Activated B cell treated with CpG ODN at 0.5 μM for 24 hours (primary cell): Measurements from ENCODE around the gene FBXO2. TPM values are rescaled to one million over a fixed set of nuclear protein-coding genes. Genes with fewer than 3 reads are reported as not detected.

Experiments
- ATAC-seq: fragments of 200-7000 bp; cut with Tn5 transposase; one replicate; pipeline ENCODE4 v1.10.0; 2021; ENCODE audit warnings: low read depth, mild to moderate bottlenecking, moderate library complexity
- CTCF ChIA-PET: fragments of 350-600 bp; sonication (Branson Sonifier 250); formaldehyde crosslinking; loops from one replicate; lab custom pipeline; 2021; ENCODE audit warnings: antibody characterized with exemption; lab: Charles Lee
- POLR2A ChIA-PET: fragments of 350-600 bp; sonication (Branson Sonifier 250); formaldehyde crosslinking; loops from one replicate; lab custom pipeline; 2021; ENCODE audit warnings: antibody characterized with exemption; lab: Charles Lee
- DNase-seq: peaks from one replicate; pipeline ENCODE4 v3.0.0; 2022
- H3K27ac Mint-ChIP-seq: one replicate; pipeline ENCODE4 v1.8.0; 2020; ENCODE audit warnings: mixed read lengths
- H3K27me3 Mint-ChIP-seq: one replicate; pipeline ENCODE4 v1.8.0; 2021; ENCODE audit warnings: mixed read lengths
- H3K36me3 Mint-ChIP-seq: one replicate; pipeline ENCODE4 v1.8.0; 2021; ENCODE audit warnings: low read depth, mixed read lengths
- H3K4me1 Mint-ChIP-seq: one replicate; pipeline ENCODE4 v1.8.0; 2021; ENCODE audit warnings: mixed read lengths
- H3K4me3 Mint-ChIP-seq: one replicate; pipeline ENCODE4 v1.8.0; 2020; ENCODE audit warnings: mild to moderate bottlenecking, mixed read lengths
- H3K9me3 Mint-ChIP-seq: one replicate; pipeline ENCODE4 v1.8.0; 2020; ENCODE audit warnings: mixed read lengths
- CTCF ChIP-seq: fragments of 200-600 bp; IDR thresholded peaks from one replicate; pipeline ENCODE4 v1.8.0; 2022; ENCODE audit warnings: antibody characterized with exemption, mild to moderate bottlenecking
- intact Hi-C: fragments of 100-400 bp; cut with micrococcal nuclease; formaldehyde crosslinking; loops from one replicate; pipeline ENCODE4 v1.15.1; 2024
- total RNA-seq: library from RNA; stranded (reverse); gene quantifications from 2 replicates; pipeline ENCODE4 v1.2.3, GENCODE V29; 2022

The FBXO2 gene
- total RNA-seq, 1 donor from 2014 or later = 4.2 TPM

GRCh38 chr1:11617314-11617713 lies 36.9 kb downstream of the FBXO2 start:
- ChIA-PET CTCF (no interaction called here), POLR2A (no interaction called here)
- TF ChIP-seq CTCF = no peak
- ATAC-seq (no peak), DNase-seq (no peak)
- Mint-ChIP-seq H3K27ac (no peak overlapping the region), H3K27me3 (peaks cover 3% of the 10 kb centered on the region), H3K36me3 (no peaks in the 10 kb centered on the region), H3K9me3 (no peaks in the 10 kb centered on the region), H3K4me3 (no peak overlapping the region), H3K4me1 (no peaks in the 10 kb centered on the region)
- intact Hi-C loops = no loop called here

- intact Hi-C loops = no loop called here
- ATAC-seq = no peak
- H3K9me3 Mint-ChIP-seq = no peaks in the 10 kb centered on the region
- no peaks in the 10 kb centered on the region for H3K4me1 Mint-ChIP-seq
- DNase-seq = no peak
- H3K27me3 Mint-ChIP-seq = peaks cover 2% of the 10 kb centered on the region
- CTCF ChIA-PET = no interaction called here
- H3K4me3 Mint-ChIP-seq = no peak overlapping the region
- no peaks in the 10 kb centered on the region for H3K36me3 Mint-ChIP-seq
- POLR2A ChIA-PET = no interaction called here
- no peak overlapping the region for H3K27ac Mint-ChIP-seq
- TF ChIP-seq CTCF = no peak
Observed at GRCh38 chr1:11616766-11617165, 37.5 kb downstream of the FBXO2 start.

- no peaks in the 10 kb centered on the region for H3K4me1 Mint-ChIP-seq
Observed at GRCh38 chr1:11615090-11615489, 39.1 kb downstream of the FBXO2 start.

GRCh38 chr1:11613347-11613746 lies 40.9 kb downstream of the FBXO2 start:
- Mint-ChIP-seq H3K36me3 (no peaks in the 10 kb centered on the region), H3K4me1 (no peaks in the 10 kb centered on the region), H3K4me3 (no peak overlapping the region), H3K27me3 (no peaks in the 10 kb centered on the region), H3K9me3 (no peaks in the 10 kb centered on the region), H3K27ac (no peak overlapping the region)
- TF ChIP-seq CTCF = no peak
- POLR2A ChIA-PET = no interaction called here
- CTCF ChIA-PET = no interaction called here
- intact Hi-C loops = no loop called here
- DNase-seq = no peak
- ATAC-seq = no peak

More at GRCh38 chr1:11615090-11615489, 39.1 kb downstream of the FBXO2 start:
- H3K9me3 Mint-ChIP-seq = no peaks in the 10 kb centered on the region
- peaks cover 2% of the 10 kb centered on the region for H3K27me3 Mint-ChIP-seq
- POLR2A ChIA-PET = interaction anchor here (0.6 kb wide), 1 partner anchor 1003 kb away, joined by 5 read pairs; the partner anchor contains the start of gene DHRS3
- no peak overlapping the region for H3K4me3 Mint-ChIP-seq
- TF ChIP-seq CTCF = no peak
- CTCF ChIA-PET = no interaction called here
- ATAC-seq (no peak), DNase-seq (no peak)
- H3K27ac Mint-ChIP-seq = no peak overlapping the region
- intact Hi-C loops = no loop called here
- H3K36me3 Mint-ChIP-seq = no peaks in the 10 kb centered on the region

- Mint-ChIP-seq H3K4me3 (no peak overlapping the region), H3K27me3 (no peaks in the 10 kb centered on the region), H3K36me3 (no peaks in the 10 kb centered on the region), H3K27ac (no peak overlapping the region), H3K4me1 (no peaks in the 10 kb centered on the region), H3K9me3 (no peaks in the 10 kb centered on the region)
- DNase-seq (no peak), ATAC-seq (no peak)
- intact Hi-C loops = no loop called here
- ChIA-PET CTCF (no interaction called here), POLR2A (no interaction called here)
- no peak for TF ChIP-seq CTCF
Observed at GRCh38 chr1:11611638-11612327, 42.4 kb downstream of the FBXO2 start.
